Measurements from ENCODE around the gene EYS. TPM values are rescaled to one million over a fixed set of nuclear protein-coding genes. Genes with fewer than 3 reads are reported as not detected.

EYS gene
- polyA plus RNA-seq, 2 of the 4 experiments (the other 2 are of a cell fraction), result 0.03 to 0.06 TPM

DNA sequence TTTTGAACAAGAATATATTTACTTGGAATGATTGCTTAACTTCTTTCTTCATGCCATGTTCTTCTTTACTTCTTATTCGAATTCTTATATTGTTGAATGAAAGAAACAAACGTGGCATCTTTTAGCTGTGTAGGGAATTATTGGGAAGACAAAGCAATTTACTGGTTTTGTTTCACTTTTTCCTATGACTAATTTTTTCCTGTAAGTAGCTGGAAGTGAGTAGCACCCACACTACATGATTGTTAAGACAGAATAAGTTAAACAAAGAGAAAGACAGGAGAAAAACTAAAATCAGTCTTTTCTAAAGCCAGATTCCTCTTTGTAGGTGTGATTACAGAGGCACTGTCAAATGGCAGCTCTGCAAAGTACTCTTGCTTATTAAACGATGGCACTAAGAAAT is 593.4 kb downstream of the EYS start:
- Histone ChIP-seq H3K4me1 (no peaks in the 10 kb centered on the region), H3K4me3 (no peak overlapping the region), H3K9me3 (no peaks in the 10 kb centered on the region), H3K4me2 (no peak overlapping the region), H3K27ac (no peak overlapping the region)
- DNase-seq (ENCODE audit: low read depth in 1 of 2, low spot score in 1 of 2) (no peak), FAIRE-seq (no peak), ATAC-seq (no peak)
- CTCF ChIA-PET, result no interaction called here
- no peak for TF ChIP-seq TFCP2L1 (CRISPR knock-in tag; IDR thresholded peaks at IDR 0.05)
- TF ChIP-seq ZSCAN20 (CRISPR knock-in tag; IDR thresholded peaks at IDR 0.05), result no peak
- TF ChIP-seq, protein P1, sequence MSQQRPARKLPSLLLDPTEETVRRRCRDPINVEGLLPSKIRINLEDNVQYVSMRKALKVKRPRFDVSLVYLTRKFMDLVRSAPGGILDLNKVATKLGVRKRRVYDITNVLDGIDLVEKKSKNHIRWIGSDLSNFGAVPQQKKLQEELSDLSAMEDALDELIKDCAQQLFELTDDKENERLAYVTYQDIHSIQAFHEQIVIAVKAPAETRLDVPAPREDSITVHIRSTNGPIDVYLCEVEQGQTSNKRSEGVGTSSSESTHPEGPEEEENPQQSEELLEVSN (IDR thresholded peaks at IDR 0.05; ENCODE audit: borderline replicate concordance, low read depth), result no peak
- no peak for TF ChIP-seq NR3C1 (IDR thresholded peaks at IDR 0.05)
- 7% methylated on average over 3 of the region's 3 CpGs for WGBS (ENCODE audit: missing lambda C conversion rate)
- POLR2A ChIA-PET, result no interaction called here

DNA sequence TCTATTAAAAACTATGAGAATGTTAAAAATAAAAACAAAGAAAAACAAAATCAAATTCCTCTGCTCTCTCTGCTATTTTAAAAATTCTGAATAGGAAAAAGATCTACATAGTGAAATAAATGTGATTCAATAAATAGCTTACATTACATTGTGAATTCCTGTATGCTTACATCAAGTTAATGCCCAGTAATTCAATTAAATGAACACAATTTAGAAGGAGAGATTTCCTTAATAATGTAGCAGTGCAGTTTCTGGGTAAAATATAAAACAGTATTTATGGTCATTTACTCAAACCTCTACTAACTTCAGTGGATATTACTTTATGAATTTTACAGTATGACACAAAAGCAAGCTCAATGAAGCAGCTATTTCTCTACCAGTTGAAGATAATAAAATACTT is 594.6 kb downstream of the EYS start:
- FAIRE-seq, result no peak
- DNase-seq (ENCODE audit: low read depth in 1 of 2, low spot score in 1 of 2), result no peak
- no peak for ATAC-seq
- Histone ChIP-seq H3K27ac (no peak overlapping the region), H3K4me3 (no peak overlapping the region), H3K4me1 (no peaks in the 10 kb centered on the region), H3K9me3 (no peaks in the 10 kb centered on the region), H3K4me2 (no peak overlapping the region)
- ChIA-PET CTCF (no interaction called here), POLR2A (no interaction called here)
- TF ChIP-seq, protein P2, sequence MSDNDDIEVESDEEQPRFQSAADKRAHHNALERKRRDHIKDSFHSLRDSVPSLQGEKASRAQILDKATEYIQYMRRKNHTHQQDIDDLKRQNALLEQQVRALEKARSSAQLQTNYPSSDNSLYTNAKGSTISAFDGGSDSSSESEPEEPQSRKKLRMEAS (IDR thresholded peaks at IDR 0.05), result no peak
- TF ChIP-seq HOXB13 (CRISPR knock-in tag; IDR thresholded peaks at IDR 0.05; ENCODE audit: low read depth), result no peak
- no peak for TF ChIP-seq HOXB5 (CRISPR knock-in tag; IDR thresholded peaks at IDR 0.05)
- no peak for TF ChIP-seq FOXS1 (CRISPR knock-in tag; IDR thresholded peaks at IDR 0.05)
- no peak for TF ChIP-seq HOXA7 (CRISPR knock-in tag; IDR thresholded peaks at IDR 0.05)
- TF ChIP-seq, protein P3, sequence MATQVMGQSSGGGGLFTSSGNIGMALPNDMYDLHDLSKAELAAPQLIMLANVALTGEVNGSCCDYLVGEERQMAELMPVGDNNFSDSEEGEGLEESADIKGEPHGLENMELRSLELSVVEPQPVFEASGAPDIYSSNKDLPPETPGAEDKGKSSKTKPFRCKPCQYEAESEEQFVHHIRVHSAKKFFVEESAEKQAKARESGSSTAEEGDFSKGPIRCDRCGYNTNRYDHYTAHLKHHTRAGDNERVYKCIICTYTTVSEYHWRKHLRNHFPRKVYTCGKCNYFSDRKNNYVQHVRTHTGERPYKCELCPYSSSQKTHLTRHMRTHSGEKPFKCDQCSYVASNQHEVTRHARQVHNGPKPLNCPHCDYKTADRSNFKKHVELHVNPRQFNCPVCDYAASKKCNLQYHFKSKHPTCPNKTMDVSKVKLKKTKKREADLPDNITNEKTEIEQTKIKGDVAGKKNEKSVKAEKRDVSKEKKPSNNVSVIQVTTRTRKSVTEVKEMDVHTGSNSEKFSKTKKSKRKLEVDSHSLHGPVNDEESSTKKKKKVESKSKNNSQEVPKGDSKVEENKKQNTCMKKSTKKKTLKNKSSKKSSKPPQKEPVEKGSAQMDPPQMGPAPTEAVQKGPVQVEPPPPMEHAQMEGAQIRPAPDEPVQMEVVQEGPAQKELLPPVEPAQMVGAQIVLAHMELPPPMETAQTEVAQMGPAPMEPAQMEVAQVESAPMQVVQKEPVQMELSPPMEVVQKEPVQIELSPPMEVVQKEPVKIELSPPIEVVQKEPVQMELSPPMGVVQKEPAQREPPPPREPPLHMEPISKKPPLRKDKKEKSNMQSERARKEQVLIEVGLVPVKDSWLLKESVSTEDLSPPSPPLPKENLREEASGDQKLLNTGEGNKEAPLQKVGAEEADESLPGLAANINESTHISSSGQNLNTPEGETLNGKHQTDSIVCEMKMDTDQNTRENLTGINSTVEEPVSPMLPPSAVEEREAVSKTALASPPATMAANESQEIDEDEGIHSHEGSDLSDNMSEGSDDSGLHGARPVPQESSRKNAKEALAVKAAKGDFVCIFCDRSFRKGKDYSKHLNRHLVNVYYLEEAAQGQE (IDR thresholded peaks at IDR 0.05), result no peak
- no peak for TF ChIP-seq PHF8 (IDR thresholded peaks at IDR 0.05; ENCODE audit: borderline replicate concordance, low read depth)
- no peak for TF ChIP-seq KDM1A (IDR thresholded peaks at IDR 0.05; ENCODE audit: low read depth)
- no peak for TF ChIP-seq TFCP2L1 (CRISPR knock-in tag; IDR thresholded peaks at IDR 0.05)
- no peak for TF ChIP-seq KDM5A (IDR thresholded peaks at IDR 0.05)
- TF ChIP-seq, protein P4, sequence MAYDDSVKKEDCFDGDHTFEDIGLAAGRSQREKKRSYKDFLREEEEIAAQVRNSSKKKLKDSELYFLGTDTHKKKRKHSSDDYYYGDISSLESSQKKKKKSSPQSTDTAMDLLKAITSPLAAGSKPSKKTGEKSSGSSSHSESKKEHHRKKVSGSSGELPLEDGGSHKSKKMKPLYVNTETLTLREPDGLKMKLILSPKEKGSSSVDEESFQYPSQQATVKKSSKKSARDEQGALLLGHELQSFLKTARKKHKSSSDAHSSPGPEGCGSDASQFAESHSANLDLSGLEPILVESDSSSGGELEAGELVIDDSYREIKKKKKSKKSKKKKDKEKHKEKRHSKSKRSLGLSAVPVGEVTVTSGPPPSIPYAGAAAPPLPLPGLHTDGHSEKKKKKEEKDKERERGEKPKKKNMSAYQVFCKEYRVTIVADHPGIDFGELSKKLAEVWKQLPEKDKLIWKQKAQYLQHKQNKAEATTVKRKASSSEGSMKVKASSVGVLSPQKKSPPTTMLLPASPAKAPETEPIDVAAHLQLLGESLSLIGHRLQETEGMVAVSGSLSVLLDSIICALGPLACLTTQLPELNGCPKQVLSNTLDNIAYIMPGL (CRISPR knock-in tag; IDR thresholded peaks at IDR 0.05; ENCODE audit: borderline replicate concordance), result no peak

DNA sequence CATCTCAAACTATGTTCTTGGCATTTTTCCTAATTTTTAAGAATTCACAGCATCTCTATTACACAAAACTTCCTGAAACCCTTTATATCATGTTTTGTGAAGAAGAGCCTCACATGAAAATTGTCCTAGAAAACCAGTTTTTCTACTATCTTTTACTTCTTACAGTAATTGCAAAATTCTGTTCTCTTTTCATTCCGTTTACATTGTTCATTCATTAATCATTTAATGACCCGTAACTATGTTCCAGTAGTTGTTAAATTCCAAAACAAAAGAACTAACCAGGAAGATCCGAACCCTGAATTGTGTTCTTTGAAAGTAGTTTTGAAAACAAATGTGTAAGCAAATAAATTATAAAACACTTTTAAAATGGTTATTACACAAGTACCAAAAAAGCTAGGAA is 597.0 kb downstream of the EYS start:
- TF ChIP-seq, protein P2 (IDR thresholded peaks at IDR 0.05), result no peak
- TF ChIP-seq, protein P5, sequence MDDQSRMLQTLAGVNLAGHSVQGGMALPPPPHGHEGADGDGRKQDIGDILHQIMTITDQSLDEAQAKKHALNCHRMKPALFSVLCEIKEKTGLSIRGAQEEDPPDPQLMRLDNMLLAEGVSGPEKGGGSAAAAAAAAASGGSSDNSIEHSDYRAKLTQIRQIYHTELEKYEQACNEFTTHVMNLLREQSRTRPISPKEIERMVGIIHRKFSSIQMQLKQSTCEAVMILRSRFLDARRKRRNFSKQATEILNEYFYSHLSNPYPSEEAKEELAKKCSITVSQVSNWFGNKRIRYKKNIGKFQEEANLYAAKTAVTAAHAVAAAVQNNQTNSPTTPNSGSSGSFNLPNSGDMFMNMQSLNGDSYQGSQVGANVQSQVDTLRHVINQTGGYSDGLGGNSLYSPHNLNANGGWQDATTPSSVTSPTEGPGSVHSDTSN (IDR thresholded peaks at IDR 0.05), result no peak
- POLR2A ChIA-PET, result no interaction called here
- ATAC-seq, result no peak

More for the DNA sequence above, 597.0 kb downstream of the EYS start:
- H3K4me3 ChIP-seq, result no peak overlapping the region
- DNase-seq (ENCODE audit: low read depth in 1 of 2, low spot score in 1 of 2) (no peak), FAIRE-seq (no peak)
- no peaks in the 10 kb centered on the region for H3K4me1 ChIP-seq
- H3K4me2 ChIP-seq, result no peak overlapping the region
- WGBS (ENCODE audit: missing lambda C conversion rate), result 25% methylated on average over 3 of the region's 3 CpGs
- H3K27ac ChIP-seq, result no peak overlapping the region
- H3K9me3 ChIP-seq, result no peaks in the 10 kb centered on the region
- CTCF ChIA-PET, result no interaction called here

Measured in A549 (cell line).